Mucosa of rectum (tissue), 2 donors: ENCODE data around the gene KRT76.
"Not testable (repeated sequence)": the region's sequence is repeated elsewhere in the genome, so short reads cannot be mapped to it uniquely, and the experiment has no call there.

Experiments used
- H3K27ac ChIP-seq, 2 donors: one replicate each; pipeline ENCODE4 v1.7.0; 2013; ENCODE audit warnings: inconsistent platforms in 2 of 2, low read depth in 2 of 2, low read length in 2 of 2
- H3K27me3 ChIP-seq, 2 donors: one replicate each; pipeline ENCODE4 v1.7.0; 2013; ENCODE audit warnings: low read length in 2 of 2; ENCODE audit not compliant: control insufficient read depth in 2 of 2, insufficient read depth in 2 of 2
- H3K36me3 ChIP-seq, 2 donors: one replicate each; pipeline ENCODE4 v1.7.0; 2013; ENCODE audit warnings: low read length in 2 of 2; ENCODE audit not compliant: control insufficient read depth in 2 of 2, insufficient read depth in 2 of 2
- H3K4me1 ChIP-seq, 2 donors: one replicate each; pipeline ENCODE4 v1.7.0; 2013; ENCODE audit warnings: low read length in 2 of 2, mild to moderate bottlenecking in 1 of 2; ENCODE audit not compliant: control insufficient read depth in 2 of 2, insufficient read depth in 2 of 2
- H3K4me3 ChIP-seq, 2 donors: one replicate each; pipeline ENCODE4 v1.7.0; 2013; ENCODE audit warnings: low read length in 2 of 2
- H3K9ac ChIP-seq, 2 donors: one replicate each; pipeline ENCODE4 v1.7.0; 2013; ENCODE audit warnings: low read length in 2 of 2, low read depth in 1 of 2, mild to moderate bottlenecking in 1 of 2
- H3K9me3 ChIP-seq, 2 donors: one replicate each; pipeline ENCODE4 v1.7.0; 2013; ENCODE audit warnings: low read length in 2 of 2; ENCODE audit not compliant: control insufficient read depth in 2 of 2
- donor health status: healthy.
- donor health status: Normal muscosa, but diverticular disease.

The KRT76 gene

GRCh38 chr12:52768479-52769200 lies 8.5 kb downstream of the KRT76 start:
- Histone ChIP-seq H3K27me3 (no peaks in the 10 kb centered on the region), H3K27ac (no peak overlapping the region), H3K4me3 (no peak overlapping the region), H3K9me3 (no peaks in the 10 kb centered on the region), H3K4me1 (no peaks in the 10 kb centered on the region), H3K36me3 (no peaks in the 10 kb centered on the region), H3K9ac (no peak overlapping the region)

GRCh38 chr12:52767427-52767826 lies 9.7 kb downstream of the KRT76 start:
- Histone ChIP-seq H3K4me3 (no peak overlapping the region), H3K36me3 (no peaks in the 10 kb centered on the region), H3K27me3 (no peaks in the 10 kb centered on the region), H3K4me1 (no peaks in the 10 kb centered on the region), H3K9me3 (no peaks in the 10 kb centered on the region), H3K27ac (no peak overlapping the region), H3K9ac (no peak overlapping the region)

GRCh38 chr12:52767020-52767379 lies 10.1 kb downstream of the KRT76 start:
- Histone ChIP-seq H3K4me3 (no peak overlapping the region), H3K36me3 (no peaks in the 10 kb centered on the region), H3K4me1 (no peaks in the 10 kb centered on the region), H3K9me3 (no peaks in the 10 kb centered on the region), H3K27me3 (no peaks in the 10 kb centered on the region), H3K27ac (no peak overlapping the region), H3K9ac (no peak overlapping the region)

DNA sequence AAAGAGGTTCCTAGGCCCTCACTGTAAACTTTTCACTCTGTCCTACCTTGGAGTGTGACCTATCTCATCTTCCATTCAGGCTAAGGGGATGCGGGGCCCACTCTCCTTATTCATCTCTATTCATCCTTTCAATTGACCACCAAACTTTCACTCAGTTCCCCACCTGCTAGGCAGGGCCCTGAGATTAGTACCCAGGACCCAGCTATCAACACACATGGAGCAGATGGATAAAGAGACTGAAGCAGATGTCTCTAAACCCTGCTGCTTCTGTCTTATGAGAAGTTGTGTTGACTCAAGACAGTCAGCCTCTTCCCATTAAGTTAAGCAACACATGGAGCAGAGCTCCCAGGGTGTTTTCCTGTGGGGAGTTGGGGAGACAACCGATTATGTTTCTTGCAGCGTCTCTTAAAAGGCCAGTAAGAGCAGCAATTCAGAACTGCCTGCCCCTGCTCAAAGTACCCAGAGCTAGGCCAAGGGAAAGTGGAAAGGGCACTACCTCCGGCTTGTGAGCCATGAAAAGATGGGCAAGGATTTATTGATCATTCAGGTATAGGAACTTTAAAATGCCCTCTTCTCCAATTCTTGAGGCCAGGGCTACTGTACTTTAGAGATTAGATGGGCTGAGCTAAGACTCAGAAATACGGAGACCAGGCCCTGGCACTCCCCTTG lies 10.7 kb downstream of the KRT76 start:
- no peaks in the 10 kb centered on the region for H3K9me3 ChIP-seq
- no peak overlapping the region for H3K27ac ChIP-seq
- no peaks in the 10 kb centered on the region for H3K36me3 ChIP-seq
- no peak overlapping the region for H3K4me3 ChIP-seq
- no peaks in the 10 kb centered on the region for H3K27me3 ChIP-seq
- no peak overlapping the region for H3K9ac ChIP-seq
- H3K4me1 ChIP-seq: no peaks in the 10 kb centered on the region

- H3K27ac ChIP-seq: no peak overlapping the region
- H3K9ac ChIP-seq: no peak overlapping the region
- no peaks in the 10 kb centered on the region for H3K27me3 ChIP-seq
- H3K36me3 ChIP-seq: no peaks in the 10 kb centered on the region
- no peak overlapping the region for H3K4me3 ChIP-seq
- H3K4me1 ChIP-seq: no peaks in the 10 kb centered on the region
- H3K9me3 ChIP-seq: no peaks in the 10 kb centered on the region
Observed at GRCh38 chr12:52765702-52766101, 11.4 kb downstream of the KRT76 start.

DNA sequence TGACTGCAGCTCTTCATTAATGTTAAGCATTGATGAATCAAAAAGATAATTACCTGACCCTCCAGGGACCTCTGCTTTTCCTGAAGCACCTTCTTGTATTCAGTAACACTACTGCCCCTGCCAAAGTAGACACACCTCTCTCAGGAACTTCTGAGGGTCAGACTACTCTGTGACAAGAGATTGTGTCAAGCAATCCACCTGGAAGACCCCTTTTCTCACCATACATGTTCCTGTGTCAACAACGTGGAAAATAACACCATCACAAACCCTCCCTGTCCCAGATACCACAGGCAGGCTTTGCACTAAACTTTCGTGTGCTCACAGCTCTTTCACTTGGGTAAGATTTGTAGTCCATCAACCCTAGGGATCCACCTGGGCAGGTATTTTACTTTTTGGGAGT lies 13.2 kb downstream of the KRT76 start:
- Histone ChIP-seq H3K9me3 (peaks cover 0 to 8% of the 10 kb centered on the region in 2 donors), H3K9ac (no peak overlapping the region), H3K27me3 (no peaks in the 10 kb centered on the region), H3K4me1 (no peaks in the 10 kb centered on the region), H3K36me3 (no peaks in the 10 kb centered on the region), H3K27ac (no peak overlapping the region), H3K4me3 (no peak overlapping the region)

DNA sequence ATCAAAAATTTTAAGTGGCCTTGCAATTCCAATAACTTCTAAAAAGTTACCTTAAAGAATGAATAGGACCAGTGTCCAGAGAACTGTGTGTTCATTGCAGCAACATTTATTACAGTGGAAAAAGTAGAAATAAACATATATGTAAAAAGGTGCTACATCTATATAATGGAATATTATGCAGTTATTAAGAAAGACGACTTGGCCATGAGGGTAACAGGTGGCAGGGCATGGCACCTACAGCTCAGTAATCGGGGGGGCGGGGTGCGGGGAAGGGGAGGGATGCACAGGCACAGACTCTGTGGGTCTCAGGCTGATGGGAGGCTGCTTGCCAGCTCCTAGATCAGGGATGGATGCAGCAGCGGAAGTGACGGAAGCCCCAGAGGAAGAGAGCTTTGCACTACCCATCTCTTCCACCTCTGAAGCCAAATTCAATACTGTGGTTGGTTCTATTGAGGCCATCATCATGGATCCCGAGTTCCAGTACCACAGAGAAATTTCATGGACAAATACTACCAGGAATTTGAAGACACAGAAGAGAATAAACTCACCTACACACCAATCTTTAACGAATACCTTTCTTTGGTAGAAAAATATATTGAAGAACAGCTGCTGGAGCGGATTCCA lies 14.0 kb downstream of the KRT76 start:
- H3K27me3 ChIP-seq: no peaks in the 10 kb centered on the region
- no peaks in the 10 kb centered on the region for H3K4me1 ChIP-seq
- no peaks in the 10 kb centered on the region for H3K36me3 ChIP-seq
- H3K27ac ChIP-seq: no peak overlapping the region
- H3K9ac ChIP-seq: no peak overlapping the region
- H3K9me3 ChIP-seq: peaks cover 0 to 8% of the 10 kb centered on the region in 2 donors
- H3K4me3 ChIP-seq: no peak overlapping the region

GRCh38 chr12:52761802-52762201 lies 15.3 kb downstream of the KRT76 start:
- Histone ChIP-seq H3K27ac (no peak overlapping the region), H3K9me3 (peaks cover 0 to 8% of the 10 kb centered on the region in 2 donors), H3K4me3 (no peak overlapping the region), H3K36me3 (no peaks in the 10 kb centered on the region), H3K4me1 (no peaks in the 10 kb centered on the region), H3K9ac (no peak overlapping the region), H3K27me3 (peaks cover 0 to 8% of the 10 kb centered on the region in 2 donors)

GRCh38 chr12:52761218-52761617 lies 15.9 kb downstream of the KRT76 start:
- H3K4me3 ChIP-seq, H3K9ac ChIP-seq, H3K9me3 ChIP-seq, H3K27ac ChIP-seq, H3K4me1 ChIP-seq, H3K27me3 ChIP-seq, H3K36me3 ChIP-seq: not testable (repeated sequence)

DNA sequence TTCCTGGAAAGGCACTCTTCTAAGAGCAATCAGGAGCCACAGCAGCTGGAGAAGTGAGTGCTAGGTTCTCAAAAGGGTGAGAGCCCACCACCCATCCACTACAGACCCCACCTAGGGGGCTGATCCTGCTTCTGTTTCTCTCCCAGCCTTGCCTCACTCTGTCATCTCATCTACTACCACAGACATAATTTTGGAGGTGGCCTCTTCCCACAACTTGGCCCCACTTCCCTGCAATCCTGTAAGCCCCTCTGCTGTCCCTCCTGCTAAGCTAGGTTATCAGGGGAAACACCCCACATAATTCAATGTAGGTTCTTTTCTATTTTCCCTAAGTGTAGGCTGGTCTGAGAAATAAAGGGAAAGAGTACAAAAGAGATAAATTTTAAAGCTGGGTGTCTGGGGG lies 16.5 kb downstream of the KRT76 start:
- no peaks in the 10 kb centered on the region for H3K36me3 ChIP-seq
- no peak overlapping the region for H3K4me3 ChIP-seq
- no peak overlapping the region for H3K27ac ChIP-seq
- H3K9me3 ChIP-seq: peaks cover 0 to 8% of the 10 kb centered on the region in 2 donors
- no peaks in the 10 kb centered on the region for H3K4me1 ChIP-seq
- H3K27me3 ChIP-seq: peaks cover 0 to 8% of the 10 kb centered on the region in 2 donors
- no peak overlapping the region for H3K9ac ChIP-seq
